NCI-H748 (cell line): Measurements from ENCODE around the gene GINS3.

Source experiments
- DNase-seq: peaks from one replicate; lab custom pipeline; 2025; ENCODE audit not compliant: unreplicated experiment; lab: John Stamatoyannopoulos, UW

The GINS3 gene

GRCh38 chr16:58392215-58393137 lies at the start of gene GINS3:
GINS3 (plus strand) TSS chr16:58392471; CDS start chr16:58392602, 131 bp downstream.
- DNase-seq = peak; percentile 90

- no peak for DNase-seq
Observed at GRCh38 chr16:58343562-58343961, 48.7 kb upstream of the GINS3 start.

GRCh38 chr16:58345574-58346354 lies 46.5 kb upstream of the GINS3 start:
- DNase-seq = no peak

GRCh38 chr16:58346831-58347371 lies 45.4 kb upstream of the GINS3 start:
- no peak for DNase-seq

GRCh38 chr16:58348986-58349385 lies 43.3 kb upstream of the GINS3 start:
- DNase-seq = no peak

- DNase-seq = no peak
Observed at GRCh38 chr16:58352690-58353089, 39.6 kb upstream of the GINS3 start.

GRCh38 chr16:58360041-58360634 lies 32.1 kb upstream of the GINS3 start:
- no peak for DNase-seq

- DNase-seq = no peak
Observed at GRCh38 chr16:58361726-58362125, 30.5 kb upstream of the GINS3 start.

- no peak for DNase-seq
Observed at GRCh38 chr16:58363746-58364393, 28.4 kb upstream of the GINS3 start.

GRCh38 chr16:58365623-58366022 lies 26.6 kb upstream of the GINS3 start:
- DNase-seq = no peak

- DNase-seq = no peak
Observed at GRCh38 chr16:58366247-58367031, 25.8 kb upstream of the GINS3 start.

GRCh38 chr16:58367252-58367651 lies 25.0 kb upstream of the GINS3 start:
- no peak for DNase-seq

GRCh38 chr16:58371841-58372240 lies 20.4 kb upstream of the GINS3 start:
- no peak for DNase-seq

GRCh38 chr16:58375386-58375785 lies 16.9 kb upstream of the GINS3 start:
- DNase-seq = no peak

GRCh38 chr16:58377932-58378331 lies 14.3 kb upstream of the GINS3 start:
- no peak for DNase-seq

- DNase-seq = no peak
Observed at GRCh38 chr16:58378401-58378800, 13.9 kb upstream of the GINS3 start.

GRCh38 chr16:58379736-58380135 lies 12.5 kb upstream of the GINS3 start:
- DNase-seq = no peak

- DNase-seq = no peak
Observed at GRCh38 chr16:58381661-58382060, 10.6 kb upstream of the GINS3 start.

- DNase-seq = no peak
Observed at GRCh38 chr16:58384437-58385055, 7.7 kb upstream of the GINS3 start.
